ENCODE results near the gene LAMP2.
"Not testable (repeated sequence)": the region's sequence is repeated elsewhere in the genome, so short reads cannot be mapped to it uniquely, and the experiment has no call there.

Gene LAMP2

DNA sequence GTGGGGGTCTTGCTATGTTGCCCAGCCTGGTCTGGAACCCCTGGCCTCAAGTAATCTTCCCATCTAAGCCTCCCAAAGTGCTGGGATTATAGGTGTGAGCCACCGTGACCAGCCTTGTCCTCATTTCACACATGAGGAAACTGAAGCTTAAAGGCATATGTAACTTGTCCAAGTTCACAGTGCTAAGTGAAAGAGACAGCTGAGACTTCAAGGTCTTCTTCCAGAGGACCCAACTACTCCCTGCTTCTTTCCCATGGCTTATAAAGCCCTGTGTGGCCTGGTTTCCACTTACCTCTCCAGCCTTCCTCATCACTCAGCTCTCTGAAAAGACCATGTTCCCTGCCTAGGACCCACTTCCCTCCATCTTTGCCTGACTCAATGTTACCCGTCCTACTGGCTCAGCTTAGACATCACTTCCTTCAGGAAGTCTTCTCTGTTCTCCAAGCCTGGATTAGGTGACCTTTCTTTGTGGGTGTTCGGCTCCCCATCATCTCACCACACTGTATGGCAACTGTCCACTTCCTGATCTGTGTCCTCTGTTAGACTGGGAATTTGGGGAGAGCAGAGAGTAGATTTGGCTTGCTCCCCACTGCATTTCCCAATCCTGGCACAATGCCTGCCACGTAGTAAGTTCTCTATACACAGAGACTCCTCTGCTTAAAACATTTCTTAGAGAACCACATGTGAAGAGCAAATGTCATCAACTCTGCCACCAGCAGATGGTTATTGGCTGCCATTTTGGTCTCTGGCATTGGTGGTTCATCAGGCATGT lies 30.4 kb upstream of the LAMP2 start:
- peak; percentile 26 for DNase-seq (ENCODE audit: low read depth)
- H3K4me3 ChIP-seq (ENCODE audit: low read depth, low read length) = no peak overlapping the region
- no peak for TF ChIP-seq CTCF (conservative IDR thresholded peaks at IDR 0.05; ENCODE audit: low read depth, low read length)

- not testable (repeated sequence) for DNase-seq (ENCODE audit: low read depth); H3K4me3 ChIP-seq (ENCODE audit: low read depth, low read length)
Measured at GRCh38 chrX:120490119-120490518, 21.0 kb upstream of the LAMP2 start.

DNA sequence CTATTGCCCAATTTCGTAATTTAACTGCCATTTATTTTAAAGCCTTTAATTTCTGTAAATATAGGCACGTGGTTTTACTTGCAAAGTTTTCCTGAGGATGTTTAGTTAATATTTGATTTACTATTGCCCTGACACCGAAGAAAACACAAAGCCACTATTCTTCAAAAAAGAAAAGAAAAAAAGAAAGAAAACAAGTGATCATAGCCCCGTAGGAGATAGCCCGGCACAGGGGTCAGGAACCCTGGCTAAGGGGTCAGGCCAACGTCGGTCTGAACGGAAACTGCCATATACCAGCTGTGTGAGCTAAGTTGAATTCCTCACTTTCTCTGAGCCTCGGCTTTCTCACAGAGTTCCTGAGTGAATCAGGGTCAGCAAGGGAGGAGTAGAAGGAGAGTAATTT lies 17.7 kb upstream of the LAMP2 start:
- no peak for TF ChIP-seq CTCF (conservative IDR thresholded peaks at IDR 0.05; ENCODE audit: low read depth, low read length)
- no peak overlapping the region for H3K4me3 ChIP-seq (ENCODE audit: low read depth, low read length)
- DNase-seq (ENCODE audit: low read depth) = no peak

GRCh38 chrX:120485638-120486520 lies 16.8 kb upstream of the LAMP2 start:
- peak overlapping the region; percentile 63 for H3K4me3 ChIP-seq (ENCODE audit: low read depth, low read length)
- peak; percentile 84 for DNase-seq (ENCODE audit: low read depth)
- peak; percentile 65 for TF ChIP-seq CTCF (conservative IDR thresholded peaks at IDR 0.05; ENCODE audit: low read depth, low read length)

DNA sequence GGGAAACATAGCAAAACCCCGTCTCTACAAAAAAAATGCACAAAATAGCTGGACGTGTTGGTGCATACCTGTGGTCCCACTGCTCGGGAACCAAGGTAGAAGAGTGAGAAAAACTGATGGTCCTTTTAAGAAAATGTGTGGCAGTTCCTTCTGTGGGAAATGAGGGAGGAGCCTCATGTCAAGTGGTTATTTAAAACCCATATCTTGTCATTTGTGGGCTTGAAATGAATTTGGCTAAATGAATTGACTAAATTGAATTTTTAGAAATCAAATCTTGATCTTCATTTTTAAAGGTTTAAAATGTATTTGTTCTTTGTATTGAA lies 16.2 kb upstream of the LAMP2 start:
- H3K4me3 ChIP-seq (ENCODE audit: low read depth, low read length) = peak overlapping the region; percentile 63
- peak; percentile 13 for DNase-seq (ENCODE audit: low read depth)
- TF ChIP-seq CTCF (conservative IDR thresholded peaks at IDR 0.05; ENCODE audit: low read depth, low read length) = no peak

GRCh38 chrX:120477453-120477852 lies 8.4 kb upstream of the LAMP2 start:
- no peak overlapping the region for H3K4me3 ChIP-seq (ENCODE audit: low read depth, low read length)
- no peak for TF ChIP-seq CTCF (conservative IDR thresholded peaks at IDR 0.05; ENCODE audit: low read depth, low read length)
- DNase-seq (ENCODE audit: low read depth) = no peak

- no peak for DNase-seq (ENCODE audit: low read depth)
- TF ChIP-seq CTCF (conservative IDR thresholded peaks at IDR 0.05; ENCODE audit: low read depth, low read length) = no peak
- no peak overlapping the region for H3K4me3 ChIP-seq (ENCODE audit: low read depth, low read length)
Measured at GRCh38 chrX:120476714-120477113, 7.6 kb upstream of the LAMP2 start.

Data from choroid plexus epithelial cell (primary cell).